Natural killer cell (primary cell): ENCODE results near the gene CACUL1. TPM values are rescaled to one million over a fixed set of nuclear protein-coding genes. Genes with fewer than 3 reads are reported as not detected.

ENCODE experiments used
- ATAC-seq, 3 donors: fragments of 150-1000 bp in 2 of 3; fragments of 200-7000 bp in 1 of 3; cut with Tn5 transposase; 1 replicate in 1 of 3; 2 replicates in 2 of 3; pipeline ENCODE4 v1.10.0; 2021; ENCODE audit warnings: mild to moderate bottlenecking in 2 of 3, moderate library complexity in 2 of 3
- DNase-seq, 2 donors: peaks; one replicate each; pipeline versions ENCODE4 v3.0.0 to v3.0.0-alpha.2; 2013 to 2021; ENCODE audit warnings: mixed read lengths in 1 of 2
- H3K27ac ChIP-seq: one replicate; pipeline ENCODE4 v1.5.1; 2013; ENCODE audit warnings: mild to moderate bottlenecking, low read length
- H3K27me3 ChIP-seq: one replicate; pipeline ENCODE4 v1.6.1; 2013; ENCODE audit warnings: low read length; ENCODE audit not compliant: control insufficient read depth, insufficient read depth
- H3K36me3 ChIP-seq: one replicate; pipeline ENCODE4 v1.6.1; 2013; ENCODE audit warnings: low read length; ENCODE audit not compliant: control insufficient read depth, insufficient read depth
- H3K4me1 ChIP-seq: one replicate; pipeline ENCODE4 v1.6.1; 2013; ENCODE audit warnings: low read length; ENCODE audit not compliant: control insufficient read depth, insufficient read depth
- H3K4me3 ChIP-seq: one replicate; pipeline ENCODE4 v1.5.1; 2013; ENCODE audit warnings: low read length
- H3K9me3 ChIP-seq: one replicate; pipeline ENCODE4 v1.6.1; 2013; ENCODE audit warnings: low read length; ENCODE audit not compliant: control insufficient read depth, insufficient read depth
- H3K27ac Mint-ChIP-seq, 2 donors: one replicate each; pipeline ENCODE4 v1.8.0; 2022; ENCODE audit warnings: mild to moderate bottlenecking in 2 of 2, mixed read lengths in 2 of 2, moderate library complexity in 1 of 2
- H3K27me3 Mint-ChIP-seq, 2 donors: one replicate each; pipeline ENCODE4 v1.8.0; 2022; ENCODE audit warnings: low read depth in 2 of 2, mixed read lengths in 2 of 2
- H3K36me3 Mint-ChIP-seq: one replicate; pipeline ENCODE4 v1.8.0; 2022; ENCODE audit warnings: mixed read lengths
- H3K4me1 Mint-ChIP-seq, 2 donors: one replicate each; pipeline ENCODE4 v1.8.0; 2022; ENCODE audit warnings: mixed read lengths in 2 of 2
- H3K4me3 Mint-ChIP-seq: one replicate; pipeline ENCODE4 v1.8.0; 2022; ENCODE audit warnings: mild to moderate bottlenecking, moderate library complexity, mixed read lengths
- H3K9me3 Mint-ChIP-seq, 2 donors: one replicate each; pipeline ENCODE4 v1.8.0; 2022; ENCODE audit warnings: mixed read lengths in 2 of 2
- CTCF ChIP-seq: fragments of 200-600 bp; IDR thresholded peaks from one replicate; pipeline ENCODE4 v1.8.0; 2022; ENCODE audit warnings: antibody characterized with exemption
- WGBS: methylation state at CpG from one replicate; pipeline ENCODE4 v1.1.7; 2013; ENCODE audit warnings: missing lambda C conversion rate; ENCODE audit not compliant: insufficient coverage; 5-methylcytosine and 5-hydroxymethylcytosine counted together
- intact Hi-C: fragments of 100-400 bp; cut with micrococcal nuclease; formaldehyde crosslinking; loops from one replicate; pipeline ENCODE4 v1.14.2; 2022
- total RNA-seq, 4 donors: library from RNA; stranded (reverse); fragments of 120-200 nt in 1 of 4; gene quantifications; one replicate each; pipeline versions ENCODE4 v1.2.3 to v1.2.4, GENCODE V29; 2013 to 2022

The CACUL1 gene
- total RNA-seq, 3 donors from 2014 or later (not counting 1 experiment from before 2014, with no cell fraction given): 45.4 to 65.9 (median 47.6) TPM

GRCh38 chr10:118629211-118629610, 125.6 kb downstream of the CACUL1 start:
- Histone ChIP-seq H3K4me3 (no peak overlapping the region), H3K27me3 (peaks cover 6% of the 10 kb centered on the region), H3K9me3 (no peaks in the 10 kb centered on the region), H3K27ac (no peak overlapping the region), H3K4me1 (no peaks in the 10 kb centered on the region), H3K36me3 (no peaks in the 10 kb centered on the region)
- Mint-ChIP-seq H3K9me3 (no peaks in the 10 kb centered on the region), H3K27me3 (peaks cover 20 to 31% of the 10 kb centered on the region in 2 donors), H3K36me3 (no peaks in the 10 kb centered on the region), H3K27ac (no peak overlapping the region), H3K4me3 (no peak overlapping the region), H3K4me1 (no peaks in the 10 kb centered on the region)
- WGBS: 86% methylated on average over 2 of the region's 3 CpGs
- intact Hi-C loops: no loop called here
- DNase-seq (no peak), ATAC-seq (no peak)
- TF ChIP-seq CTCF: no peak

DNA sequence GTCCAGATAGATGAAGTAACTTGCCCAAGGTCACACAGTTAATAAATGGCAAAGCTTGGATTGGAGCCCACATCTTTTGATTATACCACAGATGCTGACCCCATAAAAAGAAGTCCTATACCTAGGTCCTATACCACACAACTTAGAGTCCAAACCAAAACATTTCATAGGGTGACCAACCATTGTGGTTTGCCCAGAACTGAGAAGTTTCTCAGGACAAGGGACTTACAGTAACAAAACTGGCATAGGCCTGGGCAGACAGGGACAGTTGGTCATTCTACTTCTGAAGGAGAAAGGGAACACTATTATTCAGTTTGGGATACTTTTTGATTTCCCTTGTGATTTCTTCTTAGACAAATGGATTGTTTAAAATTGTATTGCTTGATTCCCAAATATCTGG, 126.4 kb downstream of the CACUL1 start:
- Histone ChIP-seq H3K27me3 (peaks cover 6% of the 10 kb centered on the region), H3K36me3 (no peaks in the 10 kb centered on the region), H3K4me1 (no peaks in the 10 kb centered on the region), H3K9me3 (no peaks in the 10 kb centered on the region), H3K4me3 (no peak overlapping the region), H3K27ac (no peak overlapping the region)
- intact Hi-C loops: no loop called here
- no peaks in the 10 kb centered on the region for H3K4me1 Mint-ChIP-seq
- DNase-seq: no peak
- H3K36me3 Mint-ChIP-seq: no peaks in the 10 kb centered on the region
- H3K27me3 Mint-ChIP-seq: peaks cover 20 to 39% of the 10 kb centered on the region in 2 donors
- H3K27ac Mint-ChIP-seq: no peak overlapping the region
- H3K9me3 Mint-ChIP-seq: no peaks in the 10 kb centered on the region
- no peak for ATAC-seq
- no peak overlapping the region for H3K4me3 Mint-ChIP-seq
- TF ChIP-seq CTCF: no peak

GRCh38 chr10:118626953-118627352, 127.8 kb downstream of the CACUL1 start:
- Histone ChIP-seq H3K4me1 (no peaks in the 10 kb centered on the region), H3K4me3 (no peak overlapping the region), H3K36me3 (no peaks in the 10 kb centered on the region), H3K27me3 (peaks cover 6% of the 10 kb centered on the region), H3K27ac (no peak overlapping the region), H3K9me3 (no peaks in the 10 kb centered on the region)
- TF ChIP-seq CTCF: no peak
- Mint-ChIP-seq H3K4me3 (no peak overlapping the region), H3K9me3 (no peaks in the 10 kb centered on the region), H3K27ac (no peak overlapping the region), H3K4me1 (no peaks in the 10 kb centered on the region), H3K27me3 (peaks cover 17 to 42% of the 10 kb centered on the region in 2 donors), H3K36me3 (no peaks in the 10 kb centered on the region)
- 71% methylated on average over 3 of the region's 3 CpGs for WGBS
- no peak for ATAC-seq
- intact Hi-C loops: no loop called here
- DNase-seq: no peak

Other genes starting within 250 kb of the CACUL1 start
- not detected for gene PRLHR, start 159.3 kb downstream of the CACUL1 start, total RNA-seq